Head of caudate nucleus (tissue), 42 donors: ENCODE measurements around the gene CYBA.

Experiments
- DNase-seq, 42 donors: peaks; one replicate each; pipeline versions ENCODE4 v3.0.0 to v3.0.0-alpha.2; 2020 to 2021; ENCODE audit warnings: mixed read lengths in 7 of 42
- intact Hi-C: fragments of 100-400 bp; cut with DNase I; formaldehyde crosslinking; loops from one replicate; pipeline ENCODE4 v1.15.0; 2022

Gene CYBA

DNA sequence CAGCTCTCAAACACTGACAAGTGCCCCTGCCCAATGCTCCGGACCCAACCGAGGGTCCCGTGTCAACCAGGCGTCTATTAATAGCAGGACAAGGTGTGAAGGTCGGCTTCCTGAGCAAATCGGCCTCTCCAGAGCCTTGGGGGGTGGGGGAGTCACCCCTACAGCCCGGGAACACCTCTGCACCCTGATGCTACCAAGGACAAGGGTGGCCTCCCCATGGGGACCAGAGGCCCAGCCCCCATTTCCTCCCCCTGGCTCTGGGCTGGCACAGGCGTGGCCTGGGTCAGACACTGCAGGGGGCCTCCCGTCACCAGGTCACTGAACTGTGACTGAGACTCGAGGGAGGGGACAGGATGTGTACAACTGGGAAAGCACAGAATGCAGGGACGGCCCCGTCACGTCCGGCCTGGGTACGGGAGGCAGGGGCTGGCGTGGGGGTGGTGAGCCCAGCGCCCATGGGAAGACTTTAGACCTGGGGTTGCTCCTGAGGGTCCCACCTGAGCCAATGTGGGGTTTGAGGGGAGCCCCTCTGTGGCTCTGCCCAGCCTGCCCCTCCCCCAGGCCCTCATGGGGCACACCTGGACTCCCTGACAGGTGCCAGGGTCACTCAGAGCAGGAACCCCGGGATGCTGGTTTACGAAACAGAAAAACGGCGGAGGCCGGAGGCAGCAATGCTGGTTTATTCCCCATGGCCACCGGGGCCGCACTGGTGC is 579 bp upstream of the CYBA start:
- peak in 1 of 42 donors; percentile 36 for DNase-seq
- intact Hi-C loops: no loop called here

DNA sequence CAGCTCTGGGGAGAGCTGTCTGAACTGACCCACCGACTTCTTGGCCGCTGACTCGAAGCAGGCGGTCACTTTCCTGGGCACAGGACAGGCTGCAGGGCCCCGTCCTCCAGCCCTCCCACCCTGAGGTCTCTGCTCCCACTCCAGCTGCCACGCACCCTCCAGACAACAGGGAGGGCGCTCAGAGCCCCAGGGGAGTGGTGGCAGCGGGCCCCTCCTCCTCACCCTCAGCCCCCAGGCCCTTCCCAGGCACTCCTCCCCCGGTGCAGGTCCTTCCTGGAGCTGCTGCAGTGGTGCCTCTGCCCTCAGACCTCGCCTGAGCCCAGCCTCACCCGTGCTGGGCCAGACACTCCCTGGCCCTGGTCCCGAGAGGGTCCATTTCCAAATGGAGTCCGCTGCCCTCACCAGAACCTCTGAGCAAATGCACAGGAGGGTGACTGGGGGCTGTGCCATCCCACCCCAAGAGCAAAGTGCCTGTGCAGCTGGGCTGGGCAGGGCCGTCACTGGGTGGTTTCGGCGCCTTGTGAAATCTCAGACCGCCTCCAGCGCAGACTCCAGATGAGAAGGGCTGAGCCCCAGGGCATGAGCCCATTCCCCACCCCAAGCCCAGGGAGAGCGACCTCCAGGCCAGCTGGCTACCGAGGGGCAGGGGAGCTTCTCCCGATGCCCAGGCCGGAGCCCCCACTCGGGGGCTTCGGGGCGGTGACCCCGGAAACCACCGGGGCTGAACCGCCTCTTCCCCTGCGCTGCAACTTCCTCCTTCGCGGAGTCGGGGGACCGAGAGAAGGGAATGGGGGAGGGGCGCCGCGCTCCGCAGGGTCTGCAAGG is 717 bp downstream of the CYBA start:
- intact Hi-C loops: no loop called here
- DNase-seq: peak in 11 of 42 donors; percentile 11 to 57 (median 32)

DNA sequence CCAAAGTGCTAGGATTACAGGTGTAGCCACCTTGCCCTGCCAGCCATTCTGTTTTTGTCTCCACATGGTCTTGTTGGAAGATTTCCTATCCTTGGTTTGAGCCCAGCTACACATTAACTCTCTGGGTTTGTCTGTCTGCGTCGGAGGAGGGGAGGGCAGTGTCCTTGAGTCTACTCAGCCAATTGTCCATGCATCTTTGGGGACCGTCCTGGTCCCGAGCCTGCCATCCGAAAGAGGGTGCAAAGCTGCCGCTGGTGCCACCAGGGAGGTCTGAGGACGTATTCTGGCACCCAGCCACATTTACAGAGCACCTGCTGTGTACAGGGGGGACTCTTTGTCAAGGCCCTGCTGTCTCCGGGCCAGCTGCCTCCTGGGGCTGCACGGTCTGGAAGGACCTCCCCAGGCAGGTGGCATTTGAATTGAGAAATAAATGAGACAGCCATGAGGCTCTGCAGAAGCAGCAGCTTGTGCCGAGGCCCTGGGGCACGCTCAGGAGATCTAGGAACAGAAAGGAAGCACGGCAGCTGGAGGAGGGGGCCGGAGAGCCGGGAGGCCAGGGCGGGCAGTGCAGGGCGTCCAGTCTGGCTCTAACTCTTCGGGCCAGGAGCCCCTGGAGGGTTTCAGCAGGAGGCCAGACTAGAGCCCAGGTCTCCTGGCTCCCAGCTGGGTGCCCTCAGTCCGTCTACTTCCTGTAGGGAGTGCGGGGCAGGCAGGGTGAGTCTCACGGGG is 1.5 kb downstream of the CYBA start:
- DNase-seq: no peak
- intact Hi-C loops: no loop called here

DNA sequence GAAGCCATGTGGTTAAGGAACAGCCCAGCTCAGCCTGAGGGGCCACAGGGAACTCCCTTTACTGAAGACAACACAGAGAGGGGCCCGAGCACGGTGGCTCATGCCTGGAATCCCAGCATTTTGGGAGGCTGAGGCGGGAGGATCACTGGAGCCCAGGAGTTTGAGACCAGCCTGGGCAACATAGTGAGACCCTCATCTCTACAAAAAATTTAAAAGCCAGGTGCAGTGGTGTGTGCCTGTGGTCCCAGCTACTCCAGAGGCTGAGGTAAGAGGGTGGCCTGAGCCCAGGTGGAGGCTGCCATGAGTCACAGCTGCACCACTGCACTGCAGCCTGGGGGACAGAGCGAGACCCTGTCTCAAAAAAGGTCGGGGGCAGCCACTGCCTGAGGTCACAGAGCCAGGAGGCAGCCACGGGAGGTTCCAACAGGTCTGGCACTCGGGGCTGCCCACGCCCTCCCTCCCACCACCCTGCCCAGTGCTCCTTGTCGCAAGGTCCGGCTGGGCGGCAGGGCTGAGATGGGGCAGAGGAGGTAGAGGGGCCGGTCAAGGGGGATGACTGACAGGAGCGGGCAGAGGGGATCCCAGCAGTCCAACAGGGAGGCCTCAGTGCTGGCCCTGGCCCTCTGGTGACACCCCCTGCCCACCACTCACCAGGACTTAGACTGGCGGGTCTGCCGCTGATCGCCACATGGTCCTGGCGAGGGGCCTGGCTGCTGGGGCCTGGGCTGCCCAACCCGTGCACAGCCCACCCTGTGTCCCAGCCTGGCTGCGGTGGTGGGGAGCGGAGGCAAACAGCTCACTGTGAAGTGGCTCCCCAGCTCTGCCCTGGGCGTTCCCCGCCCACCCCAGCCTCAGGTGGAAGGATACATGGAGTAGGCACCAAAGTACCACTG is 3.4 kb downstream of the CYBA start:
- DNase-seq: no peak
- intact Hi-C loops: no loop called here

DNA sequence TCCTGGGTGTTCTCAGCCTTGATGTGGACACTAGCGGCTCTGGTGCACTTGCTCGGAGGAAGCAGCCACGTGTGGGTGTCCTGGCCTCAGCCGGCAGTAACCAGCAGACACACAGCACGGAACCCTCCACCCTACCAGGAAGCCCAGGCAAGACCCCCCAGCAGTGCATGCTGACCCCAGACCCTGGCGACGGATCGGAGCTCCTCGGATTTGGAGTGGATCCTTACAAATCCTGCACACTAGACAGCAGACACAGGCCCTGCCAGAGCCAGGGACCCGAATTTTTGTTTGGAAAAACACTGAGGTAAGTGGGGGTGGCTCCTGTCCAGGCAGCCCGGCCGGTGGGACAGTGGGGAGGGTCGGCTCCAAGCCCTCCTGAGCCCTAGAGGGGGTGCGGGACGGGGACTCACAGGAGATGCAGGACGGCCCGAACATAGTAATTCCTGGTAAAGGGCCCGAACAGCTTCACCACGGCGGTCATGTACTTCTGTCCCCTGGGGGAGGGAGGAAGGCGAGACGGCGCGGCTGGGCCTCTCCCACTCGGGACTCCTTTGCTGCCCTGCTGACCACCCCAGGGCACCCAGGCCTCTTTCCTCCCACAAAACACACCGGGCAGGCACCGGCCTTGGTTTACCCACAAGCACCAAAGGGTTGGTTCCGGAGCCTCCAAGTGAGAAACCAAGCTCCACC is 4.4 kb downstream of the CYBA start:
- DNase-seq: no peak
- intact Hi-C loops: no loop called here

DNA sequence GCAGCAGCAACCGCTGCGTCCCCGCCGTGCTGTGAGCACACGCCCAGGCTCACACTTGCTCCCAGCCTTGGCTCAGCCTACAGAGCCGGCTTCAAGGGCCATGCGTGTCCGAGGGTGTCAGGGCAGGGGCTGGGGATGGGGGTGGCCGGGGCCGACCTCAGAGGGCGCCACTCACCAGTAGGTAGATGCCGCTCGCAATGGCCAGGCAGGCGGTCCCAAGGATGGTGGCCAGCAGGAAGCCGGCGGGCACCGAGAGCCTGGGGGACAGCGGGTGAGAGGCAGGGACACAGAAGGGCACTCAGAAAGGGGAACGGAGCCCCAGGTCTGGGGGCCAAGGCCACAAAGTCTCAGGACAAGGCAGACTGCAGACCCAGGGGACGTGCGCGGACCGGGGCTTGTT is 4.9 kb downstream of the CYBA start:
- DNase-seq: no peak
- intact Hi-C loops: no loop called here

DNA sequence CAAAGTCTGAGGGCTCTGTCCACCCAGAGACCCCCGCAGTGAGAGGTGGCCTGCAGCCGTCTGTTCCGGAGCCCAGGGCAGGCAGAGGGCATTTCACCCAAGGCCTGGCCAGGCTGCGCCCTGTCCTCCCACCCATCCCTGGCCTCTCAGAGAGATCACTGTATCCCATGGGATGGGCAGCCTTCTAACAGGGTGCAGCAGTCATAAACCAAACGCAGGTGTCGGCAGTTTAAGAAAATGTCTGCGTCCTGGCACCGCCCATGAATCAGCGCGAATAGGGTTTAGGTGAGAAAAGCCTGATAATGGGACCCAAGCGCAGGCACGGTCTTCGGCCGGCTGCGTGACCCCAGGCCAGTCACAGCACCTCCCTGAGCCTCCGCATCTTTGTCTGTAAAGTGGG is 5.4 kb downstream of the CYBA start:
- intact Hi-C loops: no loop called here
- DNase-seq: no peak

DNA sequence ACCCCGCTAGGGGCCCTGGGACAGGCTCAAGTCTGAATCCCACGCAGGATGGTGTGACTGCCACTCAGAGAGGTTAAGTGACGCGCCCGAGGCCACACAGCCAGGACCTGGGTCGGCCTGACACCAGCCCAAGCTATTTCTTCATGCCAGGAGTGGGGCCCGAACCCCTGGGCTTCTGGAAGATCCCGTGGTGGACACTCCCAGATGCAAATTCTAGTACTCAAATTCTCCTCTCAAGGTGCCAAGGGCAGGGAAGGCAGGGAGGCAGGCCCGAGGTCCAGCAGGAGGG is 7.3 kb downstream of the CYBA start:
- intact Hi-C loops: no loop called here
- no peak for DNase-seq

DNA sequence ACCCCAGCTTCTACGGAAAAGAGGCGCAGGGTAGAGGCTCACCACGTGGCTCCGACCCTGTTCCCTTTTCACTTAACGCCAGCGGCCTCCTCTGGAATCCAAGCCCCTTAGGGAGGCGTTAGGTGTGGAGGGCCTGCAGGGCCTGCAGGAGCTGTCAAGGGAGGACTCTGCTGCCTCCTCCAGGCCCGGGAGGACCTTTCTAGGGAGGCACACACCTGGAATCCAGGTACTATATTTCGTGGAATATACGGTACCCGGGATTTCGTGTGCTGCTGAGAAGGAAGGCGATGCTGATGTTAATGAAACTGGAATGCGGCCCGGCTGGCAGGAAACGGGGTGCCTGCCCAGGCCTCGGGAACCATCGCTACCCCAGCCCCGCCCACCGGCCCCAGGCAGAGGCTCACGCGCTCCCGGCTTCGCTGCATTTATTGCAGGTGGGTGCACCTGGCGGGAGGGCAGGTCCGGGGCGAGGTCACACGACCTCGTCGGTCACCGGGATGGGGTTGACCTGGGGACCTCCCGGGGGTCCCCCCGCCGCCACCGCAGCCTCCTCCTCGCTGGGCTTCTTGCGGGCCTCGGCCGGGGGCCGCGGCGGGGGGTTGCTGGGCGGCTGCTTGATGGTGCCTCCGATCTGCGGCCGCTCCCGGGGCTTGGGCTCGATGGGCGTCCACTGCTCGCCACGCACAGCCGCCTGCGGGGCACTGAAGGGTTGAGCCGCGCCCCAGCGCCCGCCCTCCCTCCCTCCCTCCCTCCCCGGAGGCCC is 7.8 kb downstream of the CYBA start:
- no peak for DNase-seq
- intact Hi-C loops: no loop called here

DNA sequence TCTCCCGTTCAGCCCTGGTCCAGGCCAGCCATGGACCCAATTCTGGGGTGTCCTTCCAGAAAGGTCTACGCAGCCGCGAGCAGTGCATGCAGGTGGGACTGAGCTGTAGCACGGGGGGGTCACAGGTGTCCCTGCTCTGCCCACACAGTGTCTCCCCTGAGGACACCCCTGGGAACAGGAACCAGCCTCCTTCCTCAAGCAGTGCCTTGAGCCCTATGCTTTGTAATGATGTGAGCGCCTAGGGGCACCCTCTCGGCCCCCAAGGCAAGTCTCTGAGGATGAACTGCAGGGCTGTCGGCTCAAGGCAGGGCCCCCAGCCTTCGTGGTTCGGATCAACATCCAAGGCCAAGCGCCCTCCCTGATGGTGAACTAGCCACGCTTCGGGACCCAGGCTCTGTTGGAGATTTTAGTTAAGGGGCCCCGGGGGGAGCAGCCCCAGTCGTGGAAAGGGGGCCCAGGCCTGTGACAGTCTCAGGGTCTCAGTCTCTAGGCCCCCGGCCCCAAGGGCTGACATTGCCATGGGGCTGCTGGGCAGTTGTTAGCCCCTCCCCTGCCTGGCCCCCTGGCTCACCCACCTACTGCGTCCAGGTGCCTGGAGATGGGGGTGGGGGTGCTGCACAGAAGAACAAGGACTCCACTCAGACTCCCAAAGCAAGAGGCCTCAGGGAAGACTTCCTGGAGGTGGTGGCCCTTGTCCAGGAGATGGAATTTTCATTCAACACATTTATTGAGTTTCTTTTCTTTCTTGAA is 10.2 kb downstream of the CYBA start:
- DNase-seq: no peak
- intact Hi-C loops: no loop called here

DNA sequence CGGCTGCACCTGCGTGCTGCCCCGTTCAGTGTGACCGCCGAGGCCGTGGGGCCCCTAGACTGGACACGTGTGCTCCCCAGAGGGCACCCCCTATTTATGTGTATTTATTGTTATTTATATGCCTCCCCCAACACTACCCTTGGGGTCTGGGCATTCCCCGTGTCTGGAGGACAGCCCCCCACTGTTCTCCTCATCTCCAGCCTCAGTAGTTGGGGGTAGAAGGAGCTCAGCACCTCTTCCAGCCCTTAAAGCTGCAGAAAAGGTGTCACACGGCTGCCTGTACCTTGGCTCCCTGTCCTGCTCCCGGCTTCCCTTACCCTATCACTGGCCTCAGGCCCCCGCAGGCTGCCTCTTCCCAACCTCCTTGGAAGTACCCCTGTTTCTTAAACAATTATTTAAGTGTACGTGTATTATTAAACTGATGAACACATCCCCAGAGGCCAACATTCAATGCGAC is 10.8 kb downstream of the CYBA start:
- intact Hi-C loops: no loop called here

DNA sequence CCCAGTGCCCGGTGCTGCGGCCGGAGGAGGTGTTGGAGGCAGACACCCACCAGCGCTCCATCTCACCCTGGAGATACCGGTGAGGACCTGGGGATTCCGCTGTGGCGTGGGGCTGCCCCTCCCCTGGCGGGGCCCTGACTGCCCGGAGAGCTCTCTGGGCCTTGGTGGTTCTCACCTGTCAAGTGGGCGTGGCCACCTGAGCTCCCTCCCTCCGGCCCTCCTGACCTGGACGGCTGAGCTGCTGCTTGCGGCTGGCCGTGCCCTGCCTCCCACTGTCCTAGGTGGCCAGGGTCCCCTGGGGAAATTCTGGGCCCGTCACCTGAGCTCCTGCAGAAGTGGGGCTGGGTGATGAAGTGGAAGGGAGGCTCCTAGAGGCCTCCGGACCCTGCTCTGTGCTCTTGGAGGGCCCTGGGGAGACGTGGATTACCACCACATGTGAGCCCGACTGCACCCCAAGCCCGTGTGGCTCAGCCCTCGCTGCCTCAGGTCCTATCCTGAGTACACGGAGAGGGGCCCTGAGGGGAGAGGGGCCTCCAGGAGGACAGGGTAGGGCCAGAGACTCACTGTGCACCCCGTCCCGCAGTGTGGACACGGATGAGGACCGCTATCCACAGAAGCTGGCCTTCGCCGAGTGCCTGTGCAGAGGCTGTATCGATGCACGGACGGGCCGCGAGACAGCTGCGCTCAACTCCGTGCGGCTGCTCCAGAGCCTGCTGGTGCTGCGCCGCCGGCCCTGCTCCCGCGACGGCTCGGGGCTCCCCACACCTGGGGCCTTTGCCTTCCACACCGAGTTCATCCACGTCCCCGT is 11.4 kb downstream of the CYBA start:
- intact Hi-C loops: no loop called here
- DNase-seq: no peak

More for the DNA sequence above, 10.8 kb downstream of the CYBA start:
- DNase-seq: no peak

DNA sequence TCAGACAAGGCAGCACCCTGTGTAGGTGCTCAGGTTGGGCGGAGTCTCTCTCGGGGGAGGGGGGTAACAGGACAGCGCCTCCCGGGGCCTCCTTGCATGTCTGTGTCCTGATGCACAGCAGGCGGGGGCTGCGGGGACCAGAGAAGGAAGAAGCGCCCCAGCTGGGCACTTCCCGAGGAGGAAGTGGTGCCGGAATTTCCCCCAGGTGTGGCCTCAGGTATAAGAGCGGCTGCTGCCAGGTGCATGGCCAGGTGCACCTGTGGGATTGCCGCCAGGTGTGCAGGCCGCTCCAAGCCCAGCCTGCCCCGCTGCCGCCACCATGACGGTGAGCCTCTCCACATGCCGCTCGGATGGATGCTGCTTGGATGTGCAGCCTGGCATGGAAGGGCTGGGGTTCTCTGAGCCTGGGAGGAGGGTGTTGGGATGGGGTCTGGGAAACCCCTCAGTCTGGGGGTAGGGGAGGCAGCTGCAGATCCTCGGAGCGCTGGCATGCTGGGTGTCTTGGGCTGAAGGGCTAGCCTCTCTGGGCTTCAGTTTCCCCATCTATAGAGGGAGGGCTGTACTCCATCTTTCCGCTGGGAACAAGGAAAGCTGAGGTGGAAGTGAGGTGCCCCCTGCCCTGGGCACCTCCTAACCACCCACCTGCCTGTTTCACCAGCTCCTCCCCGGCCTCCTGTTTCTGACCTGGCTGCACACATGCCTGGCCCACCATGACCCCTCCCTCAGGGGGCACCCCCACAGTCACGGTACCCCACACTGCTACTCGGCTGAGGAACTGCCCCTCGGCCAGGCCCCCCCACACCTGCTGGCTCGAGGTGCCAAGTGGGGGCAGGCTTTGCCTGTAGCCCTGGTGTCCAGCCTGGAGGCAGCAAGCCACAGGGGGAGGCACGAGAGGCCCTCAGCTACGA is 12.3 kb downstream of the CYBA start, which contains the start of gene IL17C:
IL17C (plus strand) TSS at position 250 of the 908 bp plus-strand sequence; CDS start at position 320, 70 bp downstream.
- no peak for DNase-seq
- intact Hi-C loops: no loop called here

DNA sequence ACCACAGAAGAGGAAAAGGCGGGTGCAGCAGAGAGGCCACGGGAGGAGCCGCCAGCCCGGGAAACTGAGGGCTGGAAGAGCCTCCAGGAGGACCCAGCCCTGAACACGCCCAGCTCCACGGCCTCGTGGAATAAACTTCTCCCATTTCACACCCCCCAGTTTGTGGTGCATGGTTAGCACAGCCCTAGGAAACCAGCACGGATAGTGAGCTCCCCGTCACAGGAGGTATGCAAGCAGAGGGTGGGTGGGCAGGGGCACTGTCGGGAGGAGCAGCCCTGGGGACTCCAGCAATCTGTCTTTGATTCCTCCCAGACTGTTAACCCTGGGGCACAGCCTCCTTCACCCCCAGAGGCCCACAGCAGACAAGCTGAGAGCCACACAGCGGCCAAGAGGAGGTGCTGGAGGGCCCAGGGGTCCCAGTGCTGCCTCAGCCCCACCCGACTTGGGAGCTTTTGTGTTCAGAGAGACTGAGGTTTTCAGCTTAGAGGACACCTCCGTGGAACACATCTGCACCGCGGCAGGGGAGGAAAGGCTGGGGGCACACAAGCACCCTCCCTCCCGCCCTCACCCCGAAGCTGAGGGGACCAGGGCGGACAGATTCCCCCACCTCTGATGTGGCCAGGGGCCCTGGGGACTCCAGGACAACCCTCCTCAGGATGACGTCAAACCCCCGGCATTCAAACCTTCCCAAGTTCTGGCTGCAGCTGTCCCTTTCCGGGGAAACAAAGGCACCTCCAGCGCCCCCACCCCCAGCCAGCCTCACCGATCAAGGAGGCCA is 14.2 kb downstream of the CYBA start:
- DNase-seq: no peak
- intact Hi-C loops: no loop called here
